CD1c-positive myeloid dendritic cell (primary cell): Measurements from ENCODE around the gene MET.
"Not testable (repeated sequence)": the region's sequence is repeated elsewhere in the genome, so short reads cannot be mapped to it uniquely, and the experiment has no call there.

Experiments
- DNase-seq: peaks from one replicate; pipeline ENCODE4 v3.0.0-alpha.2; 2016; ENCODE audit errors: extremely low spot score

Gene MET

DNA sequence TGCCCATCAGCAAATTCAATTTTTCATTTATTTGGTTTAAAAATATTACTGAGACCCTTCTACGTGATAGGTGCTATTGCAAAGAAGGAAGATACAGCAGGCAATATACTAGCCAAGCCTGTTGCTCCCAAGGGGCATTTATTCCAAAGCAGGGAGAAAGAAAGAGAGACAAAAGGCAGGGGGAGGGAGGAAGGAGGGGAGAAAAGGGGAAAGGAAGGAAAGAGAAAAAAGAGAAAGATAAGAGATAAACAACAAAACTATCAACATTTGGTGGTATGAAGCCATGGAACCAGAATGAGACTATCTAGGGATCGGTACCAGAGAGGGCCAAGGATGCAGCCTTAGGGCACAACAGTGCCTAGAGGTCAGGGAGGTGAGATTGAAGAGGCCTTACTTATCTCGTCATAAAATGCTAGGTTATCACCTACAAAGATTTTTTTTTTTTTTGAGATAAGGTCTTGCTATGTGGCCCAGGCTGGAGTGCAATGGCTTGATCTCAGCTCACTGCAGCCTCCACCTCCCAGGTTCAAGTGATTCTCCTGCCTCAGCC, 135.1 kb downstream of the MET start:
- no peak for DNase-seq

- peak; percentile 67 for DNase-seq
Observed at GRCh38 chr7:116809636-116810266, 137.8 kb downstream of the MET start.

DNA sequence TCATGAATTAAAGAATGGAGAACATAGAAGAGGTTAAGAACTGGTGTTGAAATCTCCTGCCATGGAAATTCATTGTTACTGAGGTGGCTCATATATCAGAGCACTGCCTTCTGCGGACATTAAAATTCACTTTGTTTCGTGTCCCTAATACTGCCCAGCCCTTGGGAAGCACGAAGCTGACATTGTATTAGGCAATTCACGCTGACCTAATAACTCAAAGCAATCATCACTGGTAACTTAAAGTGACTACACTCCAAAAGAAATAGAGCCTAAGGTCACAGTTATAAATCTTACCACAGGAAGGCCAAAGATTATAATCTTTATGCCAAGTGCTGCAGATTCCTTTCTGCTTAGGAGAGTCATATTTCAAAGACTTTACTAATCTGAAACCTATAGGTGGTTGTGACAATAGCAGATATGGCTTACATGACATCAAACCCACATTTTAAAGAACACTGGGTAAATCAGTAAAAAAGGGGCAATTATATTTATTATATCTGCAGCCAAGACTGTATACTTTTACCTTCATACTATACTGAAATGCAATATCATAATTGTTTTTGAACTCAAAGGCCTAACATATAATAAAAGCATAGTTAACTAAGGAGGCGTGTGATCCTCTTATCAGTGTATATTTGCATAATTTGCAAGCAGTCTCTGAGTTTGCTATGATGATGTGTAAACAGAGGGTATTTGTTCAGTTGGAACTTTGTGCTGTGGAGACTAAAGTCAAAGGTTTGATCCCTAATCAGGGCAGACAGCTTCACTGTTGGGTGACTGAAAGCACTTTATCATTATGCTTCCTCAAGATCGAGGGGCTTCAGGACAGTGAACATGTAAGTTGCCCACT, 138.5 kb downstream of the MET start:
- DNase-seq, result no peak

DNA sequence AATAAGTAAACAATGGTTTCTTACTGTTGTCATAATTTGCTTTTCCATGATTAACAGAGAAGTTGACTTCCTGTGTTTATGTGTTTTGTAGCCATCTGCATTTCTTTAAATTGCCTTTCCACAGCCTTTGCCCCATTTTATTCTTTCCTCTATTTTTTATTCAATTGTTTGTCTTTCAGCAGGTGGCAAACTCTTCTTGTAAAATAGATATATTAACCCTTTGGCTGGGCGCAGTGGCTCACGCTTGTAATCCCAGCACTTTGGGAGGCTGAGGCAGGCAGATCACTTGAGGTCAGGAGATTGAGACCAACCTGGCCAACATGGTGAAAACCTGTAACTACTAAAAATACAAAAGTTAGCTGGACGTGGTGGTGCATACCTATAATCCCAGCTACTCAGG, 139.8 kb downstream of the MET start:
- no peak for DNase-seq

GRCh38 chr7:116812860-116813259, 140.9 kb downstream of the MET start:
- DNase-seq, result peak; percentile 22

DNA sequence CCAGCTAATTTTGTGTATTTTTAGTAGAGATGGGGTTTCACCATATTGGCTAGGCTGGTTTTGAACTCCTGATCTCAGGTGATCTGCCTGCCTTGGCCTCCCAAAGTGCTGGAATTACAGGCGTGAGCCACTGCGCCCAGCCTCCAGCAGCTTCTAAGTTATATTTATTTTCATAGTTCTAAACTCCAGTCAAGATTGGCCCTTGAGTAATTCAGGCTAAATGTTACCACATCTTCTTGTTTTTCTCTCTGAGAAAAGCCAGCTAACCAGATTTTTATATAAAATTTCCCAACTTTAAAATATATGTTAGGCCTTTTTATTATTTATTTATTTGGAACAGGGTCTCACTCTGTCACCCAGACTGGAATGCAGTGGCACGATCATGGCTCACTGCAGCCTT, 141.4 kb downstream of the MET start:
- not testable (repeated sequence) for DNase-seq

DNA sequence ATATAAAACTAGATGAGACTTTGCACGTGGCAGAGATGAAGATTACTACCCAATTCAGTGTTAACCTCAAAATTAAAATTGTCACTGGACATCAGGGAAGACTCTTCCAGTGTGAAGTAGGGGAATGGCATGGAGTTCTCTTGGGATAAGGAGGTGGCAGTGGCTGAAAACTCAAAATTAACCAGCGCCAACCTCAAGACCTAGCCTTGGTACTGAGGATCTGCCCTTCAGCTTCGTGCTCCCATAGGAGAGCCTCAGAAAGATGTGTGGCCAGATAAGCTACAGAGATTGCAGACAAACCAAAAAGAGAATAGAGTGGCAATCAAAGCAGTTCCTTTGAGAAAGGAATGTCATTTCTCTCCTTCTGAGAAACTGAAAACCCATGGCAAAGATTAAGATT, 143.0 kb downstream of the MET start:
- DNase-seq, result no peak

DNA sequence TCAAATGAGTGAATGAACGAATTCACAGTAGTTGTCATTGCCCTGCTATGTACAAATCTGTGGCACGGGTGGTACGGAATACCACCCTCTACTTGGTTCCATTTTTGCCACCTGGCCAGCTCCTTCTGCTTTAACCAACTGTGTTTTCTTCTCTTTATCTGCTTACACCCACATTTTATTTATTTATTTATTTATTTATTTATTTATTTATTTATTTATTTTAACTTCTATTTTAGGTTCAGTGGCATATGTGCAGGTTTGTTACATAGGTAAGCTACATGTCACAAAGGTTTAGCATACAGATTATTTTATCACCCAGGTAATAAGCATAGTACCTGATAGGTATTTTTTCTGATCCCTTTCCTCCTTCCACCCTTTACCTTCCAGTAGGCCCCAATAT, 148.2 kb downstream of the MET start:
- no peak for DNase-seq

- DNase-seq, result not testable (repeated sequence)
Observed at GRCh38 chr7:116821647-116822046, 149.7 kb downstream of the MET start.

DNA sequence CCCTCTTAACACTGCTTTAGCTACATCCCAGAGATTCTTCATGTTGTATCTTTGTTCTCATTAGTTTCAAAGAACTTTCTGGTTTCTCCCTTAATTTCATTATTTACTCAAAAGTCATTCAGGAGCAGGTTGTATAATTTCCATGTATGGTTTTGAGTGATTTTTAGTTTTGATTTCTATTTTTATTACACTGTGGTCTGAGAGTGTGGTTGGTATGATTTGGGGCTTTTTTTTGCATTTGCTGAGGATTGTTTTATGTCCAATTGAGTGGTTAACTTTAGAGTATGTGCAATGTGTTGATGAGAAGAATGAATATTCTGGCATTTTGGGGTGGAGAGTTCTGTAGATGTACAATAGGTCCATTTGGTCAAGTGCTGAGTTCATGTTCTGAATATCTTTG, 152.5 kb downstream of the MET start:
- DNase-seq, result no peak

DNA sequence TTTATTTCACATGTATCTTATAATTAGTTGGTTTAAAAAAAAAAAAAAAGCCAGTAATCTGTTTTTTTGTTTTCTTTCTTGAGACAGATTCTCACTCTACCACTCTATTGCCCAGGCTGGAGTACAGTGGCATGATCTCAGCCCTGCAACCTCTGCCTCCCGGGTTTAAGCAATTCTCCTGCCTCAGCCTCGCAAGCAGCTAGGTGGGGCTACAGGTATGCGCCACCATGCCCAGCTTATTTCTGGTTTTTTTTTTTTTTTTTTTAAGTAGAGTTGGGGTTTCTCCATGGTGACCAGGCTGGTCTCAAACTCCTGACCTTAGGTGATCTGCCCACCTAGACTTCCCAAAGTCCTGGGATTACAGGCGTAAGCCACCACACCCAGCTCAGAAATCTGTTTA, 156.3 kb downstream of the MET start:
- no peak for DNase-seq

DNA sequence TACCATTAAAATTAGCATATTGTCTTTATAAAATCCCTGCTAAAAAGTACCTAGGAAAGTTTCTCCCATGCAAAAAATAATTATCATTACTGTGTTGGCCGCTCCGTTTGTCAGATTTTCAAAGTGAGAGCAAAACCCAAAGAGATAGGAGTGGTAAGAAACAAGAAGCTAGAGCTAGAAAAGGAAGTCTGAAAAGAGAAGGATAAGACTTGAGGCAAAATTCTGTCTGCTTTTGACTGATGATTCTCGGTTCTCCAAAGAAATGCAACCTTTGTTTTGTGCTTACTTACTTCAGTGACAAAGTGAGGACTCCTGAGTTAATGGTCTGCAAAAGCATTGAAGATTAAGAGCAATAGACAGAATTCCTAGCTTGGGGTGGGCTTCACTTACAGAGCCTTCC, 157.0 kb downstream of the MET start:
- DNase-seq, result peak; percentile 30

DNA sequence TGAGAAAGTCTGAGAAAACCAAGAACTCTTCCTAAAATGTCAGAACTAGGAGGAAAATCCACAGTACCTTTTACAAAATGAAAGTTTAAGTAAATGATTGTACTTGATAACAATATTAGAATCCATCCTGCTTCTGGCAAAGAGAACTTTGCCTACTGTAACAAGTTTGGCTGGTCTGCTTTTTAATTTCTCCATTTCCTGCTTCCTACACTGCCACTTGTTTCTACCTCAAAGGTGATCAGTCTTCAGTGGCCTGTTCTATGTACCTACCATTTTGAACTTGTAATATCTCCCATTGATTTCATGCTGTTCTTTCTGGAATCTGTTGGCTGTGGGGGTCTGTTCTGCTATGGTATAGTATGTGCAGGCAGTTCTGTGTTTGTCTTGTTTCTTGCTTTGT, 157.5 kb downstream of the MET start:
- no peak for DNase-seq

DNA sequence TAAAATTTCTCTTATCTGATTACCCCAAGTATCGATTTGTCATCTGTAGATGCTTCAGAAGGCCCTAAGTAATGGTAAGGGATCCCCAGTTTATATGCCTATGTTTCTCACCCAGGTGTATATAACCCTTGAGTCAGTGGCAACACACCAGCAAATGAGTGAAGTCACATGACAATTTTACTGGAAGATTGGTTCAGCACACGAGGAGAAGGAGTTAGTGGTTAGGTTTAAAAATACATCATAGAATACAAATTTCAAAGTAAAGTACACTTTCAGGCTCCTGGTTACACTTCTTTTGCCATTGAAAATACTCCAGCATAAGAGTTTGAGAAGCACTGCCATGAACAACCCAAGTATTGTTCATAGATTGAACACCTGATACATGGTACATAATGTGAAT, 160.7 kb downstream of the MET start:
- DNase-seq, result no peak

DNA sequence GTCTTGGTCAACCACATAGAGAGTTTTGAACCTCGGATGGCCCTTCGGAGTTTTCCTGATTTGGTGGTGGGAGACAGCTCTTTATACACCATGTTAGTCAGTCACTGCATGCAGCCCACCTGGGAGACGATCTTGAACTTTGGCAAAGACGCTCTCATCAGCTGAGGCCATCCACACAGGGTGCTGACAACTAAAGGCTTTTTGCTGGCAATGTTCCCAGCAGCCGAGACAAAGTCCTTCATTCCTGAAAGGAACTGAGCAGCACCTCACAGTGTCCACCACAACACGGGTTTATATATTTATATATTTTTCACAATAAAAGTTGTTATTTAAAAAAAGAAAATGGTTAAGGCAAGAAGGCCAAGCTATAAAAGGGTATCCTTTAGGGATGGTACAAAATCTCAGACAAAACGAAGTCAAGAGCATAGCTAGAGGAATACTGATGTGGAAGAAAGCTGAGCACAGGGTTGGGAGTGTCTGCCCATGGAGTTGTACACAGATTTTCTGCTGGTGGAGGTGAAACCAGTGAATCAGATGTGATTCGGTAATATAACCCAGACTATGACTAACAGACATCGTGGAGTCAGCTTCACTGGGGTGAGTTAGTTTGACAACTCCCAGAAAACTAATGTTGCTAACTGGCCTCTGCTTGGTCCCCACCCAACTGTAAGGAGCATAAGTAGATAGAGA, 163.0 kb downstream of the MET start:
- DNase-seq, result no peak

- no peak for DNase-seq
Observed at GRCh38 chr7:116836048-116836447, 164.1 kb downstream of the MET start.

GRCh38 chr7:116836911-116837310, 164.9 kb downstream of the MET start:
- no peak for DNase-seq

GRCh38 chr7:116837586-116837985, 165.6 kb downstream of the MET start:
- DNase-seq, result no peak

- no peak for DNase-seq
Observed at GRCh38 chr7:116840256-116840655, 168.3 kb downstream of the MET start.

- peak; percentile 15 for DNase-seq
Observed at GRCh38 chr7:116842371-116842770, 170.4 kb downstream of the MET start.

GRCh38 chr7:116843378-116843777, 171.4 kb downstream of the MET start:
- peak; percentile 58 for DNase-seq
